ENCODE results near the gene MRTFB. TPM values are rescaled to one million over a fixed set of nuclear protein-coding genes. Genes with fewer than 3 reads are reported as not detected.
A peak's percentile ranks its signal among the peaks of the same experiment; 100 is the strongest.

MRTFB gene
- total RNA-seq, 1 experiment from 2014 or later, result 90.5 TPM

GRCh38 chr16:14283786-14284185 lies 212.7 kb downstream of the MRTFB start:
- DNase-seq (ENCODE audit: low read depth, low spot score), result no peak
- in situ Hi-C loops (cut with HindIII; ENCODE audit: low pct_unique_long_range_greater_than_20kb, low sequenced_read_pairs), result no loop called here
- intact Hi-C loops (cut with micrococcal nuclease; ENCODE audit: unreplicated experiment), result loop anchor here (2.0 kb wide), 1 partner anchor 361 kb away; no protein-coding TSS in a partner anchor
- TF ChIP-seq TCF7L2 (IDR thresholded peaks at IDR 0.05; ENCODE audit: low read depth, low read length), result no peak
- TF ChIP-seq, protein P1, sequence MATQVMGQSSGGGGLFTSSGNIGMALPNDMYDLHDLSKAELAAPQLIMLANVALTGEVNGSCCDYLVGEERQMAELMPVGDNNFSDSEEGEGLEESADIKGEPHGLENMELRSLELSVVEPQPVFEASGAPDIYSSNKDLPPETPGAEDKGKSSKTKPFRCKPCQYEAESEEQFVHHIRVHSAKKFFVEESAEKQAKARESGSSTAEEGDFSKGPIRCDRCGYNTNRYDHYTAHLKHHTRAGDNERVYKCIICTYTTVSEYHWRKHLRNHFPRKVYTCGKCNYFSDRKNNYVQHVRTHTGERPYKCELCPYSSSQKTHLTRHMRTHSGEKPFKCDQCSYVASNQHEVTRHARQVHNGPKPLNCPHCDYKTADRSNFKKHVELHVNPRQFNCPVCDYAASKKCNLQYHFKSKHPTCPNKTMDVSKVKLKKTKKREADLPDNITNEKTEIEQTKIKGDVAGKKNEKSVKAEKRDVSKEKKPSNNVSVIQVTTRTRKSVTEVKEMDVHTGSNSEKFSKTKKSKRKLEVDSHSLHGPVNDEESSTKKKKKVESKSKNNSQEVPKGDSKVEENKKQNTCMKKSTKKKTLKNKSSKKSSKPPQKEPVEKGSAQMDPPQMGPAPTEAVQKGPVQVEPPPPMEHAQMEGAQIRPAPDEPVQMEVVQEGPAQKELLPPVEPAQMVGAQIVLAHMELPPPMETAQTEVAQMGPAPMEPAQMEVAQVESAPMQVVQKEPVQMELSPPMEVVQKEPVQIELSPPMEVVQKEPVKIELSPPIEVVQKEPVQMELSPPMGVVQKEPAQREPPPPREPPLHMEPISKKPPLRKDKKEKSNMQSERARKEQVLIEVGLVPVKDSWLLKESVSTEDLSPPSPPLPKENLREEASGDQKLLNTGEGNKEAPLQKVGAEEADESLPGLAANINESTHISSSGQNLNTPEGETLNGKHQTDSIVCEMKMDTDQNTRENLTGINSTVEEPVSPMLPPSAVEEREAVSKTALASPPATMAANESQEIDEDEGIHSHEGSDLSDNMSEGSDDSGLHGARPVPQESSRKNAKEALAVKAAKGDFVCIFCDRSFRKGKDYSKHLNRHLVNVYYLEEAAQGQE (IDR thresholded peaks at IDR 0.05; ENCODE audit: insufficient read depth in 1 of 2, low read depth in 2 of 2, low read length in 1 of 2), result no peak
- no peak for TF ChIP-seq CTCF (IDR thresholded peaks at IDR 0.05)
- no peak for TF ChIP-seq POLR2AphosphoS5 (IDR thresholded peaks at IDR 0.05; ENCODE audit: low read depth, low read length)
- TF ChIP-seq SIN3A (IDR thresholded peaks at IDR 0.05; ENCODE audit: borderline replicate concordance, insufficient read depth, low read depth, low read length), result no peak
- BruUV-seq (replicated peaks), result no TSS peak
- H3K27ac ChIP-seq (ENCODE audit: low read length), result no peak overlapping the region
- peaks cover 13% of the 10 kb centered on the region for H3K4me1 ChIP-seq (ENCODE audit: control insufficient read depth, insufficient read depth, low read length)
- H3K9me3 ChIP-seq (ENCODE audit: control insufficient read depth, insufficient read depth, low read depth, low read length), result no peaks in the 10 kb centered on the region
- H3K27me3 ChIP-seq (ENCODE audit: control insufficient read depth, insufficient read depth, low read length), result no peaks in the 10 kb centered on the region
- H3K36me3 ChIP-seq (ENCODE audit: control insufficient read depth, insufficient read depth, low read length), result no peaks in the 10 kb centered on the region
- POLR2A ChIA-PET, result no interaction called here
- CTCF ChIA-PET, result no interaction called here
- no peak for ATAC-seq
- H3K4me3 ChIP-seq (ENCODE audit: low read depth in 2 of 2, low read length in 2 of 2), result no peak overlapping the region

GRCh38 chr16:14284371-14284770 lies 213.3 kb downstream of the MRTFB start:
- no peak for DNase-seq (ENCODE audit: low read depth, low spot score)
- in situ Hi-C loops (cut with HindIII; ENCODE audit: low pct_unique_long_range_greater_than_20kb, low sequenced_read_pairs), result no loop called here
- H3K9me3 ChIP-seq (ENCODE audit: control insufficient read depth, insufficient read depth, low read depth, low read length), result no peaks in the 10 kb centered on the region
- no peaks in the 10 kb centered on the region for H3K27me3 ChIP-seq (ENCODE audit: control insufficient read depth, insufficient read depth, low read length)
- peaks cover 13% of the 10 kb centered on the region for H3K4me1 ChIP-seq (ENCODE audit: control insufficient read depth, insufficient read depth, low read length)
- peak overlapping the region in 1 of 2 experiments; percentile 52; a peak in 3 of 4 replicates for H3K4me3 ChIP-seq (ENCODE audit: low read depth in 2 of 2, low read length in 2 of 2)
- BruUV-seq (replicated peaks), result no TSS peak
- no peak overlapping the region for H3K27ac ChIP-seq (ENCODE audit: low read length)
- TF ChIP-seq TCF7L2 (IDR thresholded peaks at IDR 0.05; ENCODE audit: low read depth, low read length), result no peak
- TF ChIP-seq POLR2AphosphoS5 (IDR thresholded peaks at IDR 0.05; ENCODE audit: low read depth, low read length), result no peak
- TF ChIP-seq, protein P1 (IDR thresholded peaks at IDR 0.05; ENCODE audit: insufficient read depth in 1 of 2, low read depth in 2 of 2, low read length in 1 of 2), result no peak
- TF ChIP-seq SIN3A (IDR thresholded peaks at IDR 0.05; ENCODE audit: borderline replicate concordance, insufficient read depth, low read depth, low read length), result no peak
- TF ChIP-seq CTCF (IDR thresholded peaks at IDR 0.05), result no peak
- intact Hi-C loops (cut with micrococcal nuclease; ENCODE audit: unreplicated experiment), result loop anchor here (2.0 kb wide), 1 partner anchor 362 kb away; no protein-coding TSS in a partner anchor
- H3K36me3 ChIP-seq (ENCODE audit: control insufficient read depth, insufficient read depth, low read length), result no peaks in the 10 kb centered on the region
- ChIA-PET POLR2A (no interaction called here), CTCF (interaction anchor here (0.5 kb wide), 1 partner anchor 608 kb away, joined by 3 read pairs; no protein-coding TSS in a partner anchor)
- ATAC-seq, result no peak
